ENCODE measurements around the gene PALD1.

The PALD1 gene

DNA sequence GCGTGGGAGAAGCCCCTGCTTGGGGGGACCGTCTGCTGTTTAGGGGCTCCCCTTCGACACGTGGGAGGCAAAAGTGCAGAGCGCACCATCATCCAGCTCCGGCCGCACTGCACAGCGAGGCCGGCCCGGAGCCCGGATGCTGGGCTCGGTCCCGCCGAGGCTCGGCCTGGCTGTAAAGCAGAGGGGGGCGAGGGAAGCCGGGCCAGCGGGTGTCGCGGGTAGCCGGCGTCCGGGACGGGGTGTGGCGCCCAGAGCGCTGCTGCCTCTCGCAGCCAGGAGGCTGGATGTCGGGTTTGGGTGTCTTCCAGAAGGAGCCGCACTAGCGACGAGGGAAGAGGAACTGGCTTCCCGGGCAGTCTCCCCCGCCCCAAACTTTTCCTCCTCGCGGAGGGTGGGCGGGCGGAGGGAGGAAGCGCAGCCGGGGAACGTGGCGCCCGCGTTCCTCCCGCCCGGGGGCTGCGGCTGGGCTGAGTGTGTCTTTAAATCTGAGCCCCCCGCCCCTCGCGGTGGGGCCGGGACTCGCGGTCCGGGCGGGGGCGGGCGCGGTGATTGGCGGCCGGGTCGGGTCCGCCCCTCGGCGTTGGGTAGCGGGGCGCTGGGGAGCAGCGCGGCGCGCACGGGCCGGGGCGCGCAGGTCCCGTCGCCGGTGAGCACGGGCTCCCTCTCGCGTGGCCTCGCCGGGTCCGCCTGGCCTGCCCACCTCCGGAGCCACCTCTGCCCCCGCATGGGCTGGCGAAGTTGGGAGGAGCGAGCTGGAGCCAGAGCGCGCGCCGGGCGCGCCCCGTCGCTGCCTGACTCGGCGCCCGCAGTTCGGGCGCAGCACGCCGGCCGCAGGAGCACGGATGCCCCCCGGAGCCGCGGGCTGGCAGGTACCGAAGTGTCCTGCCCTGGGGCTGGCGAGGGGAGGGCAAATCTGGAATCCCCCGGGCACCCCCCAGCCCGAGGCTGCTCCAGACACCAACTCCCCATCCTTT, at the start of gene PALD1:
TSS of gene PALD1 (plus strand) at position 577 of the 974 bp plus-strand sequence. CDS start 47,185 bp downstream, outside the sequence.
- peak; percentile 83 for DNase-seq (ENCODE audit: low spot score)

GRCh38 chr10:70430493-70431445, 47.8 kb upstream of the PALD1 start:
- DNase-seq (ENCODE audit: low spot score) = no peak

- no peak for DNase-seq (ENCODE audit: low spot score)
These were observed 46.5 kb upstream of the PALD1 start for GRCh38 chr10:70432101-70432500.

DNA sequence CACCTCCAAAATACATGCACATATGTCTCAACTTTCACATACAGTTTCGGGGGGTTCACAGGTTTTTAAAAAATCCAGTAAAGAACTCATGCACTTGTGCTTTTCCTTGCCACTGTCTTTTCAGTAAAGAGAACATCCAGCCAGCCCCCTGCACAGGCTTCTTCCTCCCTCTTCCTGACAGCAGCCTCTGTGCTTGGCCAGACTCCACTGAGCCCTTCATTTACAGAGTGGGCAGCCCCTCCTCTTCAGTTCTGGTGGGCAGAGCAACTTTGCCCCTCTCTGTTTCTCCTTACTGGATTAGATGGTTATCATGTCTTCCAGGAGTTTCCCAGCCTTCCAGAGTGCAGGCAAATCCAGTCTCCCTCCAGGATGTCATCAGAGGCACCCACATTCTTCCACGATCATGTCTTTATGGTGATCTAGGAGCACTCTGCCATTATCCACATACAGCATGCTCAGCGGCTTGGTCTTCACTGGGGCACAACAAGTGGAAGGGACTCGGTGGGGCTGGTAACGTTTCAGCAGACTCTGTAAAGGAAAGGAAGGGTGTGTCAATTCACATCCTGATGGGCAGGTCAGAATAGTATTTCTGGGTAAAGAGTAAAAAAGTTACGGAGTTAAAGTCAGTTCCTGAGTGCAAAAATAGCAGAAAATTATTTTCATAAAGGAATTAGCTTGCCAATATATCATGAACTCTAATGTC, 45.9 kb upstream of the PALD1 start:
- no peak for DNase-seq (ENCODE audit: low spot score)

DNA sequence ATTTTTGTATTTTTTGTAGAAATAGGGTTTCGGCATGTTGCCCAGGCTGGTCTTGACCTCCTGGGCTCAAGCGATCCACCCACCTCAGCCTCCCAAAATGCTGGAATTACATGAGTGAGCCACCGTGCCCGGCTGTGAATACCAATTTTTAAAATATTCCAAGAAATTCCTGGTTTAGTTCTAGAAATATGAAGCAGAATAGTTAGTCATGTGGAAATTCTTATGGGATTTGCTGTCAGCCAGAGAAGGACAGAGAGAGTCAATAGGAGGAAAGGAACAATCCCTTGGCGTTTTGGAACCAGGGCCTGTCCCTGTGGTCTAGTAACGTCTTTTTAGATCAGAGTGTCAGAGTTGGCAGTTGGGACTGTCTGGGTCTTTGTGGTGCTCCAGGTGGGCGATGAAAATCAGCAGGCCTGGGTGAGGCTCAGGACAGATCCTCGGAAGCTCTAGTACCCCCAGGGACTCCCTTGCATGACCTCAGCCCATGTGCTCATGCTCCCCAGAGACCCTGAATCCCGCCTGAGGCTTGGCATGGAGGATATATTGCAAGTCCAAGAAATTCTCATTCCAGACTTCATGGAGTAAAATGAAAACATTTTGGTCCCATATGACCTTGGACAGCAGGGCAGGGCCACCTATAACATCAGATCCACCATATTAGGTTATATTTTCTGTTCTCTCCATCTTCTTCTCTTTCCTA, 44.8 kb upstream of the PALD1 start:
- no peak for DNase-seq (ENCODE audit: low spot score)

GRCh38 chr10:70435241-70436085, 43.1 kb upstream of the PALD1 start:
- DNase-seq (ENCODE audit: low spot score) = no peak

- DNase-seq (ENCODE audit: low spot score) = no peak
These were observed 40.8 kb upstream of the PALD1 start for GRCh38 chr10:70437721-70438120.

DNA sequence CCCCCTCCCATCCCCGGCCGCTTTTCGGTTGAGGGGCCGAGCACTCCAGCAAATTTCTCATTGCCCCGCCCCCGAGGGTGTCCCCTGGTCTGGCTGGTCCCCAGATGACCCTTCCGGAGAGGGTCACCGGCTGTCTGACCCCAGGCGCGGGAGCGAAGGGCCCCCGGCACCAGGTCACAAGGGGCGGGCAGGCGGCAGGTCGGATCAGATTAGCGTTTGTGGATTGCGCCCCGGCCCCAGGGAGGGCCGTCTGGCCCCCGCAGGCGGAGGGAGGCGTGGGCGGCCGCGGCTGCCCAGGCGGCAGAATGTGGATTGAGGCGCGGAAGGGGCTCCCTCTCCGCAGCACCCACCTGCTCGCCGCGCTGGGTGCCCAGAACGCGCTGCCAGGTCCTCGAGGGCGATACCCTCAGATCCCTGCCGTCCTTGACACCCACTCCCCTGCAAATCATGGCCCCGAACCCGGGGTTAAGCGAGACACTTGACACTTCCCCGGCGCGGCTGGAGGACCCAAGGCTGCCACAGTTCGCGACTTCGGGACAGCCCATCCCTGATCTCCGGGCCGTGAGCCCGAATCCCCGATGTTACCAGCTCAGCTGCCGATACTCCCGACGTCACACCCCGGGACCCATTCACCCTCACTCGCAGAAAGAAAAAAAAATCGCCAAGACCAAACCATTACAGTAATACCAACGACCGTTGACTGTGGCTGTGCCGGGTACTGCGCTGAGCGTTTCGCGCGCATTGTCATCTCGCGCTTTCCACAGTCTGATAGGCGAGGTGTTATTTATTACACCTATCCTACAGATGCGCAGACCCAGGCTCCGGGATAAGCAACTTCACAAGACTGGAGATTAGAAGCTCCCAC, 38.0 kb upstream of the PALD1 start:
- no peak for DNase-seq (ENCODE audit: low spot score)

DNA sequence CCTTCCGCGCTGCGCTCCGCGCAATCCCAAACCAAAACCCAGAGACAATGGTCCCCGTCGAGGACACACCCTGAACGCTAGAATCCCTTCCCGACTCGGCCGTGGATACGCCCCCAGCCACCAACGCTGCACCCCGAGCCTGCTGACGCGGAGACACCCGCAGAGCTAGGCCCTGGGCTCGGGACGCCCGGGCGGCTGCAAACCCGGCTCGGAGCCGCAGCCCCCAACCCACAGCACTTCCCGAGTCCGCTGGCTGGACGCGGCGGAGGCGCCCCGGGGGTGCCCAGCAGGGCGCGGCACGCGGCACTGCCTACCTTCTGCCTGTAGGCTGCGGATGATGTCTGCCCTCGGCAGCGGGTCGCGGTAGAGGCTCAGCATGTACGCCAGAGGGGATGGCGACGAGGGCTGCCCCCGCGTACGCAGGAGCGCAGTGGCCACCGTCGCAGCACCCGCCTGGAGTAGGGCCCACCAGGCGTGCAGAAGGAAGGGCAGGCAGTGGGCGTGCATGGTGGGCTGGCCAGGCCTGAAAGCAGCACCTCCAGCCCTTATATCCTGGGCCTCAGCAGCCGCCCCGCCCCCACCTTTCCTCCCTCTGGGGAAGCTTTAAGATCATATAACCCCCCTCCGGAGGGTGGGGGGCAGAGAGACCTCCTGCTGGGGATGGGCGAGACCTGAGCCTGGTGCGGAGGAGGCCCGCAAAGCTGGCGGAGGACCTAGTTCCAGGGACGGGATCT, 37.2 kb upstream of the PALD1 start, which contains the start of gene NODAL:
TSS of gene NODAL (minus strand) at position 521 of the 734 bp plus-strand sequence. CDS start at position 507, 14 bp downstream.
- DNase-seq (ENCODE audit: low spot score) = no peak

GRCh38 chr10:70441895-70442309, 36.7 kb upstream of the PALD1 start:
- no peak for DNase-seq (ENCODE audit: low spot score)

- DNase-seq (ENCODE audit: low spot score) = no peak
These were observed 36.1 kb upstream of the PALD1 start for GRCh38 chr10:70442332-70442988.

GRCh38 chr10:70444744-70445143, 33.8 kb upstream of the PALD1 start:
- no peak for DNase-seq (ENCODE audit: low spot score)

- DNase-seq (ENCODE audit: low spot score) = peak; percentile 2
These were observed 32.6 kb upstream of the PALD1 start for GRCh38 chr10:70445718-70446657.

- DNase-seq (ENCODE audit: low spot score) = no peak
These were observed 30.3 kb upstream of the PALD1 start for GRCh38 chr10:70448236-70448635.

- DNase-seq (ENCODE audit: low spot score) = no peak
These were observed 23.3 kb upstream of the PALD1 start for GRCh38 chr10:70455213-70455630.

- no peak for DNase-seq (ENCODE audit: low spot score)
These were observed 22.4 kb upstream of the PALD1 start for GRCh38 chr10:70456164-70456563.
